ENCODE measurements around the gene YES1.
"Not testable (repeated sequence)": the region's sequence is repeated elsewhere in the genome, so short reads cannot be mapped to it uniquely, and the experiment has no call there.

Gene YES1

GRCh38 chr18:784470-785172 lies 27.4 kb downstream of the YES1 start:
- no peak for DNase-seq (ENCODE audit: low spot score)

- no peak for DNase-seq (ENCODE audit: low spot score)
These were observed 33.7 kb downstream of the YES1 start for GRCh38 chr18:778194-778927.

- DNase-seq (ENCODE audit: low spot score): no peak
These were observed 35.0 kb downstream of the YES1 start for GRCh38 chr18:777021-777420.

DNA sequence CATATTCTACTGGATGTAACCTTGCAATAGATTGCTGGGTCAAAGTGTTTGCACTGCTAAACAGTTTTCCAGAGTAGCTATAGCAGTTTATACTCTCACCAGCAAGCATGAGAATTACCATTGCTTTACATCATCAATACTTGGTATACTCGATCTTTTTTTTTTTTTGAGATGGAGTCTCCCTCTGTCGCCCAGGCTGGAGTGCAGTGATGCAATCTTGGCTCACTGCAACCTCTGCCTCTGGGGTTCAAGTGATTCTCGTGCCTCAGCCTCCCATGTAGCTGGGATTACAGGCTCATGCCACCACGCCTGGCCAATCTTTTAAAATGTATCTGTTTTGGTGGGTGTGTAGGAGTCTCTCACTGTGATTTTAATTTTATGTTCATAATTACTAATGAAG lies 36.0 kb downstream of the YES1 start:
- DNase-seq (ENCODE audit: low spot score): not testable (repeated sequence)

GRCh38 chr18:774811-775210 lies 37.2 kb downstream of the YES1 start:
- DNase-seq (ENCODE audit: low spot score): no peak

DNA sequence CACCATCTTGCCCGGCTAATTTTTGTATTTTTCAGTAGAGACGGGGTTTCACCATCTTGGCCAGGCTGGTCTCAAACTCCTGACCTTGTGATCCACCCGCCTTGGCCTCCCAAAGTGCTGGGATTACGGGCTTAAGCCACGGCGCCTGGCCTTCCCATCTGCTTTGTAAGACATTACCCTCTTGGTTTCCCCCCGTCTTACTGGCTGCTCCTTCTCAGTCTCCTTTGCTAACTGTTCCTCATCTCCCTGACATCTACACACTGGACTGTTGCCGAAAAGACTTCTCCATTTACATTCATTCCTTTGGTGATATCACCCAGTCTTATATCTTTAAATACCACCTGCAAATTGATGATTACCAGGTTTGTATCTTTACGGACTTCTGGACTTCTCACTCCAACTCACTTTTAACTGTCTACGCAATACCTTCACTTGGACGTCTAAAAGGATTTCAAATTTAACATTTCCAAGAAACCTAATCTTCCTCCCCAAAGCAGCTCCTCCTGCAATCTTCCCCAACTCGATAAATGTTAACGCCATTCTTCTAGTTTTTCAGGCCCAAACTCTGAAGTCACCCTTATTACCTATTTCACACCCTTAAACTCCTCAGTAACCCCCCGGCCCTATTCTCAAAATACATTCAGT lies 37.9 kb downstream of the YES1 start:
- no peak for DNase-seq (ENCODE audit: low spot score)

GRCh38 chr18:770583-770961 lies 41.5 kb downstream of the YES1 start:
- DNase-seq (ENCODE audit: low spot score): no peak

DNA sequence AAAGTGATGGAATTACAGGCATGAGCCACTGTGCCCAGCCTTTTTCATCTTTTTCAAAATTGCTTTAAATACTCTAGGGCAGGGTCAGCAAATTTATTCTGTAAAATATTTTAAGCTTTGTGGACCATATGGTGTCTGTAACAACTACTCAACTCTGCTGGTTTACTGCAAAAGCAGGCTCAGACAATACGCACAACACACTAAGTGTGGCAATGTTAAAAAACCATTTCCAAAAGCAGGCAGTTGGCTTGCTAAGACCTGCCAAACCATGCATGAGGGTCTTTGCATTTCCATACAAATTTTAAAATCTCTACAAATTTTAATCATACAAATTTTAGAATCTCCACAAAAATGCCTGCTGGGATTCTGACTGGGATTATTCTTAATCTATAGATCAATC lies 44.1 kb downstream of the YES1 start:
- DNase-seq (ENCODE audit: low spot score): no peak

- no peak for DNase-seq (ENCODE audit: low spot score)
These were observed 44.8 kb downstream of the YES1 start for GRCh38 chr18:767084-767882.

DNA sequence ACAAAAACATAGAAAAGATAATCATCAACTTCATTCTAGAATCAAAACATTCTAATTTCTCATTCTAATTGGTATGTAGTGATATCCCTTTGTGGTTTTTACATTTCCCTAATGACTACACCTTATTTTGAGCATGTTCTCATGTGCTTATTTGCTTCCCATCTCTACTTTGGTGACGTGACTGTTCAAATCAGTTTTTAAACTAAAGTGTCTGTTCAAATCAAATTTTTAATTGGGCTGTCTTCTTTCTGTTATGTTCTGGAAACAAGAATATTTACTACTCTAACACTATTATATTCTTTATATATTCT lies 45.5 kb downstream of the YES1 start:
- no peak for DNase-seq (ENCODE audit: low spot score)

DNA sequence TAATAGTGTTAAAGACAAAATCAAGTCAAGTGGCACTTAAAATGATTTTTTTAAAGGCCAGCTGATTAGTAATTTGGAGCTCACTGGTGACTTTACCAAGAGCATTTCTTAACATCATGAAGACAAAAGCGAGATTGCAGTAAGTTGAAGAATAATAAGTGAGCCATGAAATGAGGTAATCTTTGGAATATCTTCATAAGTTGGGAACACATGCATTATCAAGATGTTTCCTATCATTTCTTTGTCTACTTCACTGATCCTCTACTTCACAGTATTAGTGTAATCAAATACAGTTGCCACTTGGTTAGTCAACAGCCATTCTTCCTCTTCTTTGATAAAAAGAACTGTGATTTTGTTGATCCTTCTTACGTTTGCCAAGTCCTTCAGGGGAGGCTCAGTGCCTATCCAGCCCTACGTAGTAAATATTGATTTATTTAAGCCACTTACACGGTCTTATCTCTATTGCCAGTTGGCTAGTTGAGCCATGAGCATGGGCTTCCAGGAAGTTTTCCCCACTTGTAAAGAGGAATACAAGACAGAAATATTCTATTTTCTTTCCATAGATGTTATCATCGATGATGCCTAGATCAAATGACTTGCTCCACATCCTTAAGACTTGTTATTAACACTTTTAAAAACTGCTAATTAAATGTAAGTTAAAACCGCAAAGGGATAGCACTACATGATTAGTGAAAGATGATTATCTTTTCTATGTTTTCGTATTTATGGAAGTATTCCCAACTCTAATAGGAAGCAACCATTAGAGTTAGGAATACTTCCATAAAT lies 46.1 kb downstream of the YES1 start:
- DNase-seq (ENCODE audit: low spot score): no peak

- not testable (repeated sequence) for DNase-seq (ENCODE audit: low spot score)
These were observed 52.2 kb downstream of the YES1 start for GRCh38 chr18:759864-760263.

- no peak for DNase-seq (ENCODE audit: low spot score)
These were observed 56.5 kb downstream of the YES1 start for GRCh38 chr18:755506-755905.

DNA sequence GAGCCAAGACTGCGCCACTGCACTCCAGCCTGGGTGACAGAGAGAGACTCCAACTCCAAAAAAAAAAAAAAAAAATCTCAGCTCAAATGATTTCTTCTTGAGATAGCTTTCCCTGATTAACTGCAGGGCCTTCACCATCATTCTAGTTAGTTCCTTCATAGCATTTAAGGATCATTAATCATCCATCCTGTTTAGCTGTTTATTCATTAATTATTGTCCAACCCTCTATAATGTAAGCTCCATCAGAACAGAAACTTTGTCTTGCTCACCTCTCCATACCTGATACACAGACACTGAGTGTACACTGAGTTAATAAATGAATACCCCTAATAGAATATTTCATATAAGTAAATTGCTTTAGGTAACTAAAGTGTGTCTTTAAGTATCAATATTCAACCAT lies 57.4 kb downstream of the YES1 start:
- DNase-seq (ENCODE audit: low spot score): no peak

GRCh38 chr18:750456-750855 lies 61.6 kb downstream of the YES1 start:
- DNase-seq (ENCODE audit: low spot score): no peak

- no peak for DNase-seq (ENCODE audit: low spot score)
These were observed 67.0 kb downstream of the YES1 start for GRCh38 chr18:744832-745597.

DNA sequence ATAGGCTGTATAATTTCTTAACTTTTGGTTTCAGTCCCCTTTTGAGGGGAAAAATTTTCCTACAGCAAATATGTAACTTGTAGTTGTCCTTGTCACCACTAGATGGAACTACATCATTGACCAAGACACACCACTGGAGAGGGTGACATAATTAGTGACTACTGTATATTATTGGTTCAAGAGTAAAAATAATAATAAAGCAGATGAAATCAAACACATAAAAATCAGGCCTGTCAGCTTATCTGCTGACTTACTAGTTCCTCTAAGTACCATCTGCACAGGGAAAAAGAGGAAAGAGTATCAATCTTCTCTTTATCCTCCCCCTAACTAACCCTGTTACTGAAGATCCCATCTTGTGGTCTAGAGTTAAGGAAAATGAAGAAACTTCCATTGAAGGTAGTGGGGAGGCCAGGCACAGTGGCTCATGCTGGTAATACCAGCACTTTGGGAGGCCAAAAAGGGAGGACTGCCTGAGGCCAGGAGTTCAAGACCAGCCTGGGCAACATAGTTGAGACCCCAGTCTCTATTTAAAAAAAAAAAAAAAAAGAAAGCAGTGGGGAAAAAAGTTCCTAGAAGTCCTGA lies 70.0 kb downstream of the YES1 start:
- peak; percentile 58 for DNase-seq (ENCODE audit: low spot score)

- no peak for DNase-seq (ENCODE audit: low spot score)
These were observed 79.7 kb downstream of the YES1 start for GRCh38 chr18:732371-732770.

GRCh38 chr18:731185-731584 lies 80.9 kb downstream of the YES1 start:
- DNase-seq (ENCODE audit: low spot score): no peak

- no peak for DNase-seq (ENCODE audit: low spot score)
These were observed 81.3 kb downstream of the YES1 start for GRCh38 chr18:730692-731091.

DNA sequence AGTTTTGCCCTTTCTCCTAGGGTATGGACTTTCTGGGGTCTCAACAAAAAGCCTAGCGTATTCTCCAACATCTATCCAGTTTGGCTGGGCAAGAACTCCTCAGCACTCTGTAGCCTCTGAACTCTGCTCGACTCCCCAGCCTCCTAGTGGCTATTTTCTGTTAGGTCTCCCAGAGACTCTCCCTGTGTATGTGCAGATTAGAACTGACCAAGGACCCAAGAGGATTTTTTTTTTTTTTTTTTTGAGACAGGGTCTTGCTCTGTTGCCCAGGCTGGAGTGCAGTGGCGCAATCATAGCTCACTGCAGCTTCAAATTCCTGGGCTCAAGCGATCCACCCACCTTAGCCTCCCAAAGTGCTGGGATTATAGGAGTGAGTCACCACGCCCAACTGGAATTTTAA lies 81.9 kb downstream of the YES1 start:
- DNase-seq (ENCODE audit: low spot score): not testable (repeated sequence)
